Measurements from ENCODE around the gene ST3GAL3. TPM values are rescaled to one million over a fixed set of nuclear protein-coding genes. Genes with fewer than 3 reads are reported as not detected.

ST3GAL3 gene
- polyA plus RNA-seq, 3 donors = 21.0 to 25.4 (median 22.9) TPM

- DNase-seq (ENCODE audit: extremely low read depth in 1 of 11, low read depth in 9 of 11, low spot score in 4 of 11) = no peak
These were observed 95.1 kb downstream of the ST3GAL3 start for GRCh38 chr1:43802356-43802980.

DNA sequence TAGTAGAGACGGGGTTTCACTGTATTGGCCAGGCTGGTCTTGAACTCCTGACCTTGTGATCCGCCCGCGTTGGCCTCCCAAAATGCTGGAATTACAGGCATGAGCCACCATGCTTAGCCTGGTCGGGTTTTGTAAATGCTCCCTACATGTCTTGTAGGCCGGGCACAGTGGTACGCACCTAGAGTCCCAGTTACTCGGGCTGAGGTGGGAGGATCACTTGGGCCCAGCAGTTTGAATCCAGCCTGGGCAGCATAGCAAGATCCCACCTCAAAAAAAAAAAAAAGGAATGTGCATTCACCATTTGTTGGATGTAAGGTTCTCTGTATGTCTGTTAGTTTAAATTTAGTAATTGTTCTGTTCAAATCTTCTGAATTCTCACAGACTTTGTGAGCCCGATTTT, 95.8 kb downstream of the ST3GAL3 start:
- no peak for DNase-seq (ENCODE audit: extremely low read depth in 1 of 11, low read depth in 9 of 11, low spot score in 4 of 11)

DNA sequence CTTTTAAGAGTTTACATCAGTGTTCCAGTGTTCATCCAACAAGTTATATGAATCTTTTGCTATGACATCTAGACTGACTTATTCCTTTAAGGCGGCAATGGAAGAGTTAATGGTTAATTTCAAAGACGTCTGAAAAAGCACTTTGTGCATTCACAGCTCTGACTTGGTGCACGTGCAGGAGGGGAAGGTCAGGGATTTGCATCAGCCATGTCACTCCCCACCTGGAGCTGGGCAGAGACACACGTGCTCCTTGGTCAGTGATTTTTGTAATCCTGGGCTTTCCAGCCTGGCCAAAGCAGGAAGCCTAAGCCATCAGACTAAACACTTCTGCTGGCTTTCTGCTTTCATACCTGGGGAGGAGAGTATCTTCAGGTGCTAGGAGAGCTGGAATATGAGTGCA, 96.3 kb downstream of the ST3GAL3 start:
- DNase-seq (ENCODE audit: extremely low read depth in 1 of 11, low read depth in 9 of 11, low spot score in 4 of 11) = no peak

DNA sequence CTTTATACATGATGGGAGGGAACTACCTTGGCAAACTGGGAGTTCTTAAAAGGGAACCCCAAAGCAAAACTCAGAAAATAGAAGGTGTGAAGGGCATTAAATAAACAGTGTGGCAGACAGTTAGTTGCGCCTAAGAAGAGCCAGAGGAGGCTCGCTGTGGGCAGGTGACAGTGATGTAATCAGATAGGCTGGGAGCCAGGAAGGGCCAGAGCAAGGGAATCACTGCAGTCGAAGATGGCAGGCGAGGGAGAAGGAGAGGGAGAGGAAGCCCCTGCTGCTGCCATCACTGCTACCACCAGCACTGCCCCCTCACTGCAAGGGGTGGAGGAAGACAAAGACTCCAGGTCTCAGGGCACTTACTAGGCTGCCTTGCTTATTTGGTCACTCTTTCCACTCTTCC, 97.2 kb downstream of the ST3GAL3 start:
- no peak for DNase-seq (ENCODE audit: extremely low read depth in 1 of 11, low read depth in 9 of 11, low spot score in 4 of 11)

GRCh38 chr1:43805340-43805739, 98.0 kb downstream of the ST3GAL3 start:
- no peak for DNase-seq (ENCODE audit: extremely low read depth in 1 of 11, low read depth in 9 of 11, low spot score in 4 of 11)

DNA sequence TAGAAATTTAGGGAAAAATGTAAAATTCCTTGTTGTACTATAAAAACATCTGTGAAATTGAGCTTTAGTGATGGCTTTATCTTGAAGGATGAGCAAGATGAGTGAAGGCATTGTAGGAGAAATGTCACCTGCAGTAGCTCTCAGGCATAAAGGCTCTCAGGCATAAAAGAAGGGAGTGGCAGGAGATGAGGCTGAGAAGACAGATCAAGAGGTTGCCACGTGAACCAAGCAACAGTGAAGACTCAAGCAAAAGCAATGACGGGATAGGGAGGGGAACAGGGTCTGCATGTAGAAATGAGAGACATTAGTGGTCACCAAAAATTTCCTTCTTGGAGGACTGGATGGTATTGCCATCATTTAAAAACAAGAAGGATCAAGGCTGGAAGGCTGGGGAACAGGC, 98.8 kb downstream of the ST3GAL3 start:
- no peak for DNase-seq (ENCODE audit: extremely low read depth in 1 of 11, low read depth in 9 of 11, low spot score in 4 of 11)

- no peak for DNase-seq (ENCODE audit: extremely low read depth in 1 of 11, low read depth in 9 of 11, low spot score in 4 of 11)
These were observed 101.8 kb downstream of the ST3GAL3 start for GRCh38 chr1:43809097-43809673.

DNA sequence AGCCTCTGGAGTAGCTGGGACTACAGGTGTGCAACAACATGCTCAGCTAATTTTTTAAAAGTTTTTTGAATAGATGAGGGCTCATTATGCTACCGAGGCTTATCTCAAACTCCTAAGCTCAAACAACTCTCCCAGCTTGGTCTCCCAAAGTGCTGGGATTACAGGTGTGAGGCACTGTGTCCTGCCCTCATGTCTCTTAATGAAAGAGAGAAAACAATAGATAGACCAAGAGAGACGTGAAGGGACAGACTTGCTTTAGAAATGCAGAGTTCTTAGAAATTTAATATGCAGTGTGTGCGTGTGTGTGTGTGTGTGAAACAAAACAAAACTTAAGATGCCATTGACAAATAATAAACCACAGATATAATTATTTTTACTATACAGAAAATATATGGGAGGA, 105.2 kb downstream of the ST3GAL3 start:
- DNase-seq (ENCODE audit: extremely low read depth in 1 of 11, low read depth in 9 of 11, low spot score in 4 of 11) = no peak

- no peak for DNase-seq (ENCODE audit: extremely low read depth in 1 of 11, low read depth in 9 of 11, low spot score in 4 of 11)
These were observed 107.1 kb downstream of the ST3GAL3 start for GRCh38 chr1:43814401-43814800.

GRCh38 chr1:43817304-43817939, 110.1 kb downstream of the ST3GAL3 start:
- DNase-seq (ENCODE audit: extremely low read depth in 1 of 11, low read depth in 9 of 11, low spot score in 4 of 11) = no peak

- DNase-seq (ENCODE audit: extremely low read depth in 1 of 11, low read depth in 9 of 11, low spot score in 4 of 11) = no peak
These were observed 111.4 kb downstream of the ST3GAL3 start for GRCh38 chr1:43818691-43819090.

DNA sequence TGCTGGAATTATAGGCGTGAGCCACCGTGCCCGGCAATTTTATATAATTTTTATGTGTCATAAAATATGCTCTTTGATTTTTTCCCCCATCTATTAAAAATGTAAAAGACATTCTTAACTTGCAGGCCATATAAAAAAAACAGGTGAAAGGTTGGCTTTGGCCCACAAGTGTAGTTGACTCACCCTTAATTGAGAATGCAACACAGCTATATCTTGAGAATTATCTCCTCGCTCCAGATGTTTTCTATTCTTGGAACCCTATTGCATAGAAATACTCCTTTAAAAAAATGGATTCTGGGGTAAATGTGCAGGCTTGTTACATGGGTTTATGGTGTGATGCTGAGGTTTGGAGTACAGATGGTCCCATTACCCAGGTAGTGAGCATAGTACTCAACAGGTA, 112.0 kb downstream of the ST3GAL3 start:
- DNase-seq (ENCODE audit: extremely low read depth in 1 of 11, low read depth in 9 of 11, low spot score in 4 of 11) = no peak

DNA sequence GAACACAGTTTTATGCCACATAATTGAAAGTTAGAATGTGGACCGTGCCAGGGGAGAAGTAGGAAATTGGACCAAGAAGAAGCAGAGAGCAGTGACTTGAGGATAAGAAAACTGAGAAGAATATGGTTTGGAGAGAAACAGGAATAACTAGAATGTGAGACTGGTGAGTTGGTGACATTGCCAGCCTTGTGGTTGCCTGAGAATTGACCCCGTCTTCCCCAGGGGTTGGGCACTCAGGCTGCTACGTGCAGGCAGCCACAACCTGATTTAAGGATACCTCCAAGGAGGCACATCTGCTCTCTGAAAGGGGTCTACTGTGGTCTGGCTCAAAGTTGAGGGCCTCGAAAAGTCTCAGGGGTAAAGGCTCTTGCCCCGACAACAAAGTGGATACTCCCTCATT, 114.1 kb downstream of the ST3GAL3 start:
- no peak for DNase-seq (ENCODE audit: extremely low read depth in 1 of 11, low read depth in 9 of 11, low spot score in 4 of 11)

DNA sequence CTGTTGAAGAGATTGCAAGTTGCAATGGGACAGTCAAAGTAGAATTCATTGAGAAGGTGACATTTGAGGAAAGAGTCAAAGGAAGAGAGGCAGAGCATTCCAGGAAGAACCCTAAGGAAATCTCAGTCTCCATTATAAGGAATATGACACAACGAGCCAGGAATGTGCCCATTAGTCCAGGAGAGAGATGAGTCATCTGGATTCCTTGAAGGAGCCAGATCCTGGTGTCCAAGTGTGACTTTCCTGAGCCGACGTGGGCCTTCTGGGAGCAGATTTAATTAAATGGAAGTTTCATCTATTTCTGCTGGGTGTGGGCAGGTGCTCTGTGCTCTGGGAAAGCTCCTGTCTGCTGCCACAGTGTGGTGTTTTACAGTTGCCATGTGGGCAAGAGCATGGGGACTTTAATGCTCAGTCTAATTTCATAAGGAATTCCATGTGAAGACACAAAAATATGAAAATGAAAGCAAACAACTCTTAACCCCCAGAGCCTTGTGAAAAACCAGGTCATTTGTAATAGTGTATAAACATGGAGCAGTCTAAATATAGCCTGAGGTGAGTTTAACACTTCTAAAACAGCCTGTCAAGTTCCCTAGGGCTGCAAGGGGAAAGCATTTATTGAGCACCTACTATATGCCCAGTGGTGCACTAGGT, 114.8 kb downstream of the ST3GAL3 start:
- DNase-seq (ENCODE audit: extremely low read depth in 1 of 11, low read depth in 9 of 11, low spot score in 4 of 11) = no peak

- DNase-seq (ENCODE audit: extremely low read depth in 1 of 11, low read depth in 9 of 11, low spot score in 4 of 11) = no peak
These were observed 117.5 kb downstream of the ST3GAL3 start for GRCh38 chr1:43824795-43825194.

DNA sequence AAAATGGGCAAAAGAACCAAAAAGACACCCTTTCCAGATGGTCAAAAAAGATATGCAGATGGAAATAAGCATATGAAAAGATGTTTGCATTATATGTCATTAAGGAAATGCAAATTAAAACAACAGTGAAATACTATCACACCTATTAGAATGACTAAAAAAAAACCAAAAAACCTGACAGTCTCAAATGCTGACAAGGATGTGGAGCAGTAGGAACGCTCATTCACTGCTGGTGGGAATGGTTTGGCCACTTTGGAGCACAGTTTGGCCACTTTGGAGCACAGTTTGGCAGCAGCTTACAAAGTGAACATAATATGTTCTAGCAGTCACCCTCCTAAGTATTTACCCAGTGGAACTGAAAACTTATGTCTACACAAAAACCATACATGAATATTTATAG, 121.2 kb downstream of the ST3GAL3 start:
- DNase-seq (ENCODE audit: extremely low read depth in 1 of 11, low read depth in 9 of 11, low spot score in 4 of 11) = no peak

- DNase-seq (ENCODE audit: extremely low read depth in 1 of 11, low read depth in 9 of 11, low spot score in 4 of 11) = no peak
These were observed 123.5 kb downstream of the ST3GAL3 start for GRCh38 chr1:43830802-43831201.

DNA sequence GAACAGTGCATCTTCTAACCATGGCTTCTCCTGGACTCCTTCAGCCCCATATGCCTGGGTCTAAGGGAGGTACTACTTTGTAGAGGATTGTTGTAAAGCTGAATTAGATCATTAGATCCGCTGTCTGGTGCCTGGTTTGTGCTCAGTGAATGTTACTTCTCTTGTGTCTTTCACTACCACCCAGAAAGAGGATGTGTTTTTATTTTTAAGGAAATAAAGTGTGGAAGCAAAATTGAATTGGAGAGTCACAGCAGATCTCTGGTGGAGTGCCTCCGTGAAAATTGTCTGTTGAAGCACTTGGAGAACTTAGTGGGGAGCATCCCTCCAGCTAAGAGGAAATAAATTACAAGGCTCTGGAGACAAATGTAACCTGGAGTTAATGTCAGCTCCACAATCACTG, 124.5 kb downstream of the ST3GAL3 start:
- DNase-seq (ENCODE audit: extremely low read depth in 1 of 11, low read depth in 9 of 11, low spot score in 4 of 11) = no peak

DNA sequence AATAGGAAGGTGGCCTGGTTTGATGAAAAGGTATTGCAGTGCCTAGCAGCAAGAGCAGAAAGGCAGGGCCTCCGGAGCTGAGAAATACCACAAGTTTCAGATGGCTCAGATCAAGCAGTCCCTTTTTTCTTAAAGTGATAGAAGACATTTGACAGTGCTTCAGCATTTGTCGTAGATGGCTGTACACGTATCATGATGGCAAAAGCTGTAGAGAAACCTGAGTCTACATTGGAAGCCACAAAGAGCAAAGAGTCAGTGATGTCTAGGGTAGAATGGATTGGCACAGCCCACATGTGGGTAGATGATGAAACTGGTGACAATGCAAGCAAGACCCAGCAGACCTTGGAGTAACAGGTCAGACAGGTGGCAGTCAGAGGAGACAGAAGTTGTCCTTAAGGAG, 124.9 kb downstream of the ST3GAL3 start:
- no peak for DNase-seq (ENCODE audit: extremely low read depth in 1 of 11, low read depth in 9 of 11, low spot score in 4 of 11)

DNA sequence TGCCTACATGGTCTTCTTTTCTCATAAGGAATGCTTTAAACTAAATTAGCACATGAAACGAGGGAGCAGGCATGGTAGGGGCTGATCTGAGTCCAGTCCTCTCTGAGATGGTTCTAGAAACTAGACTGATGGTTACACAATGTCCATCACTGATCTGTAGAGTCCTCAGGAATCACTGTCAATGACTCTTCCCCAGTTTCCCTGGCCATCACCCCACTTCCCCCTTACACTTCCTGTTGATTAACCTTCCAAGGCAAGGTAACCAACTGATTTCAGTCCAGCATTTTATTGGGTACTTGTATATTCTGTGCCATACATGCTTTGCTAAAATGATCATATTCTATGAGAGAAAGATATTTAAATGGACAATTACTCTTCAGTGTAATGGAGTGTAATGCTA, 125.7 kb downstream of the ST3GAL3 start:
- no peak for DNase-seq (ENCODE audit: extremely low read depth in 1 of 11, low read depth in 9 of 11, low spot score in 4 of 11)
